HG03520 (cell line): ENCODE results near the gene KIAA0753.
"Not testable (repeated sequence)": the region's sequence is repeated elsewhere in the genome, so short reads cannot be mapped to it uniquely, and the experiment has no call there.

Experiments used
- ATAC-seq: cut with Tn5 transposase; IDR thresholded peaks from one replicate; pipeline ENCODE4 v1.9.1; 2021; ENCODE audit warnings: mild to moderate bottlenecking, moderate library complexity; ENCODE audit not compliant: unreplicated experiment

KIAA0753 gene

DNA sequence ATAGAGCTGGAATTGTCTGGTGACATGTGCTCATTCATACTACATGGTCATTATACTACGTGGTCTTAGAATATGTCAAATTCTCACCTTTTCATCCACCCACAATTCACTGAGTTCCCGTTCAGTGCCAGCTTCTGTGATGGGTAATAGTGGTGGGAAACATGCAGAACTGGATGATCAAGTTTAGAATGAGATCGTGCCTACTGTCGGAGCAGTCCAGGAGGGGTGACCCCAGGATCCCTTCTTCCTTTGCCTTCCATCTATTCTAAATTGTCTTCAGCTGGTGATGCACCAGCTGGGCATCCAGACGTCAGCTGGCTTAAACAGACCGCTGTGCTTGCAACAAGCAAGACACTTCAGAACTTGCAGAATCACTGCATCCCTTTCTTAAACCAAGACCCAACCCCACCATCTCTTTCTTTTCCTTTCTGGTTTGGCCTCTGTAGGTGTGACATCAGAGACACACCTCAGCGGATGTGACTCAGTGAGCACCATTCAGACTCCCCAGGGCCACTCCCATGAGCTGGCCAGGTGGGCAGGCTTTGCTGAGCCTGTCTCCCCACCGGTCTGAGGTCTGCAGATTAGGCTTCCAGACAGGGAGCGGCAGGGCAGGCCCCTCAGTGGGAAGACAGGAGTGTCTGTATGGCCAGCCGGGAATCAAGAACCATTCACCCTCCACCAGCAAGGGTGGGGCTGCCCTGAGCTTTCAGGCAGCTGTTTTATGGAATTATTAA lies 29.1 kb upstream of the KIAA0753 start:
- no peak for ATAC-seq

- ATAC-seq: no peak
Observed at GRCh38 chr17:6668727-6669425, 28.4 kb upstream of the KIAA0753 start.

- no peak for ATAC-seq
Observed at GRCh38 chr17:6668219-6668618, 27.7 kb upstream of the KIAA0753 start.

DNA sequence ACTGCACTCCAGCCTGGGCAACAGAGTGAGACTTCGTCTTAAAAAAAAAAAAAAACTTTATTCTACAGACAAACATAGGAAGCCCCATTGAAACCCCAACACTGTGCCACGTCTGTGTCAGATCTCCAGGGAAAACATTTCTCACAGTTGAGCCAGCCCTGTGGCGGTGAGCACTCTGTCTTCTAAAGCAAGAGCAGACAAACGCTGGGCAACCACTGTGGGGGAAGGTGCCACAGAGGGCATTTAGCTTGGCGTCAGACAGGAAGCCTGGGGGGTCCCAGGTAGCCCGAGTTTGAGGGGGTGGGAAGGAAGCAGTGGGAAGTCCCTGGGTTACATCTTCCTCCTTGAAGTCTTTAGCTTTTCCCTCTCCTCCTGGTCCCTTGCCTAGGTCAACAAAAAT lies 27.0 kb upstream of the KIAA0753 start:
- ATAC-seq: no peak

GRCh38 chr17:6666557-6666956 lies 26.0 kb upstream of the KIAA0753 start:
- no peak for ATAC-seq

DNA sequence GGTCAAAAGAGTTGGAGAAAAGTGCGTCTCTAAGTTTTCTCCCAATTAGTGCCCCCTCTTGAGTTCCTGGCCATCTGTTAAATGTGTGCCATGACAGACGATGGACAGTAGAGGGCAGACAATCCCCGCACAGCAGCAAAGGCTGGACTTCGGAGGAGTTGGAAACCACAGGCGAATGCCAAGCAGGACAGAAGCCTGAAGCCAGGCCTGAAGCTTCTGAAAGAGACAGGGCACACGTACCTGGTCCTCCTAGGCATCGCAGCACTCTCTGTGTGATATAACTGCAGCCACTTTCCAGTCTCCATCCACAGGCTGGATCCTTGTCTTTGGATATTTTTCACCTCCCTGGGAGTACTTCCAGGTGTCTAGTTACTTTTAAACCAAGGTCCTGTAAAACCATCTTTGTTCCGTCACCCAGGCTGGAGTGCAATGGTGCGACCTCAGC lies 25.6 kb upstream of the KIAA0753 start:
- no peak for ATAC-seq

GRCh38 chr17:6663200-6663599 lies 22.7 kb upstream of the KIAA0753 start:
- not testable (repeated sequence) for ATAC-seq

- ATAC-seq: no peak
Observed at GRCh38 chr17:6661464-6661848, 20.9 kb upstream of the KIAA0753 start.

DNA sequence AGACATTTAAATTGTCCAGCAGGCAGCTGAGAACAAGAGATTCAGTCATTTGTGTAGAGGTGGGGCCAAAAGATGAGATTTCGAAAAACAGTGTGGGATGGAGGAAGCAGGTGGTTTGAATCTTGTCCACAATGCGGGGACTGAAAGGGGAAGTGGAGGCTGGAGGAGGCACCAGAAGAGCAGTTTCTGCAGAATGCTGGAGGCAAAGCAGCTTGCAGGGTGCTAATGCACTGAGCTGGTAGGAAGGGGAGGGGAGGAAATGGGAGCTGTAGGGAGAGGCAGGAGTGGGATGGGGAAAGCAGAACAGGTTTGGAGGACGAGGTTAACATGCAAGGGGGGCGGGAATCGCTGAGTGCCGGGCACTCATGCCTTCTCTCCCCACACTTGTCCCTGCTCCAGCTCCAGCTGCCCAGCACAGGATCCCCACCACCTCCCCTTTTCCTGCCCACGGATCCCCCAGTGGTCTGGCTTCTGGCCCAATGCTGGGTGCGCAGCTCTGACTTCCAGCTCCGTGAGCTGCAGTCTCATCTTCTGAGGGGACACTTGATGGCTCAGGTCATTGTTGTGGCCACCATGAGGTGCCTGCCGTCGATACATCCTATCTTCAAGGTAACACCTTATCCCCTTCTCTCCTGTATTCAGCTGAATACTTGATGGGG lies 20.4 kb upstream of the KIAA0753 start:
- peak; percentile 65 for ATAC-seq

DNA sequence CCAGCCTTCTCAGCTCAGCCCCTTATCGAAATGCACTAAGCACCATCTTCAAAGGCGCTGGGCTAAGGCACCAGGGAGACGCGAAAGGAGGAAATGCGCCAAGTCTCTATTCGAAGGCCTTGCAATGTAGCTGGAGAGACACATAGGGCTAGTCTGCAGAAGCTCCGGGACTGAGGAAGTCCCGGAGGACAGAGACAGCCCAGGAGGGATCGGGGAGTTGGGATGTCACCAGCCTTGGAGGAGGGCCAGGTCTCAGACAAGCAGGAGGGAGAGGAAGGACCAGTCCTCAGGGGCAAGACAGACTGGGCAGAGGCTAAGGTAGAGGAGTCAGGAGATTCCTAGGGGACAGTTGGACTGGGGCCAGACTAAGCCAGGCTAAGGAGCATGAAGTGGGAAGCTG lies 19.6 kb upstream of the KIAA0753 start:
- no peak for ATAC-seq

- not testable (repeated sequence) for ATAC-seq
Observed at GRCh38 chr17:6658411-6658810, 17.9 kb upstream of the KIAA0753 start.

- ATAC-seq: no peak
Observed at GRCh38 chr17:6657633-6658287, 17.2 kb upstream of the KIAA0753 start.

DNA sequence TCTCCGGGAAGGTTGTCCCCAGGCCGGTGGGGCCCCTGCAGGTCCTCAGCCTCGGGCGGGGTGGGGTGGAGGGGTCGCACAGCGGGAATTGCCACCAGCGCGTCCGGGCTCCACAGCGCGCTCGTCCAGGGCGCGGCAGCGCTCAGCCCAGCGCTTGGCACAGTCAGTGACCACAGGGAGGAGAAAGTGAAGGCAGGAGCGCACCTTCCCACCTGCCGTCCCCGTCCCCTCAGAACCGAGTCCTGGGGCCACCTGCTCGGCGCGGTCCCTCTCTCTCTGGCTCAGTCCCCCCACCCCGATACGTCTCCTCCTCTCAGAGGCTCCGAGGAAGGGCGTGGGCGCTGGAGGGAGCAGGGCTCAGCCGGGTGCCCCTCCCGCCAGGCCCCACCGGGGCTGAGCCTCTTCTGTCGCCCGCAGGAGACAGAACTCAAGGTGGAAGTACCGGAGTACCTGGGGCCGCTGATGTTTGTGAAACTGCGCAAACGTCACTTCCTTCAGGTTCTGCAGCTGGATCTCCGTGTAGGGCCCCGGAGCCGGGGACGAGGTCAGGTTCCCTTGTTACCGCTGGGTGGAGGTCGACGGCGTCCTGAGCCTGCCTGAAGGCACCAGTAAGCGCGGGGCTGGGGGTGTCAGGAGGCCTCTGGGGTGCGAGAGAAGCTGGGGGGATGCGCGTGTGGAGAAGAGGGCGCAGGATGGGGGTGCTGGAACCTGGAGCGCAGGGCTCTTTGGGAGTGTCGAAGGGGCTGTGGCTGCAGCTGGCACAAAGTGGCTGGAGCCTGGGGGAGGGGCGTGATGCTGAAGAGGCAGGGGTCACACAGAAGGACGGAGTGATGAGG lies 16.5 kb upstream of the KIAA0753 start:
- ATAC-seq: not testable (repeated sequence)

DNA sequence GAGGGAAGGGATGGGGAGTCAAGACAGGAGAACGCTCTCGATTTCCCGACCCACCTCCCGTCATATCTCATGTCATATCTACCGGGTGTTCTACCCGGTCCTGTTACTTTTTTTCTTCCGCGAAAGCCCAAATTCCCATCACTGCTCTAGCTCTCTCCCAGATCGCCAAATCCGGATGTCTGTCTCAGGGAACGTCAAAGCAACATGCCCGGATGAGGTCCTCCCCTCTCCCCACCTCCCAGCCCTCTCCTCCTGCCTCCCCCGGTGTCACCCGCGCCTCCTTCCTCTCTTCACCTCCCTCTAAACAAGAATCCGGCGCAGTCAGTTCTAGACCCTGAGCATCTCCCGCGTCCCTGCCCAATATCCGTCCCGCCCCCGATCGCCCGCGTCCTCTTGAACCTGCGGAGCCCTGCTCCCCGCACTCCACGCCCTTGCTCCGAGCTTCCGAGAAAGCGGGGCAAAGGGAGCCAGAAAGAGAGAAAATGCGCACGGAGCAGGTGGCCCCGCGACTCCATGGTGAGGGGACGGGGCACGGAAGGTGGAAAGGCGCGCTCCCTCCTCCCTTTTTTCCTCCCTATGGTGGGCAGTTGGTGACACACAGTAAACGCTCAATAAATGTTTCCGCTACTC lies 15.3 kb upstream of the KIAA0753 start:
- not testable (repeated sequence) for ATAC-seq

- ATAC-seq: no peak
Observed at GRCh38 chr17:6654841-6655731, 14.6 kb upstream of the KIAA0753 start.

DNA sequence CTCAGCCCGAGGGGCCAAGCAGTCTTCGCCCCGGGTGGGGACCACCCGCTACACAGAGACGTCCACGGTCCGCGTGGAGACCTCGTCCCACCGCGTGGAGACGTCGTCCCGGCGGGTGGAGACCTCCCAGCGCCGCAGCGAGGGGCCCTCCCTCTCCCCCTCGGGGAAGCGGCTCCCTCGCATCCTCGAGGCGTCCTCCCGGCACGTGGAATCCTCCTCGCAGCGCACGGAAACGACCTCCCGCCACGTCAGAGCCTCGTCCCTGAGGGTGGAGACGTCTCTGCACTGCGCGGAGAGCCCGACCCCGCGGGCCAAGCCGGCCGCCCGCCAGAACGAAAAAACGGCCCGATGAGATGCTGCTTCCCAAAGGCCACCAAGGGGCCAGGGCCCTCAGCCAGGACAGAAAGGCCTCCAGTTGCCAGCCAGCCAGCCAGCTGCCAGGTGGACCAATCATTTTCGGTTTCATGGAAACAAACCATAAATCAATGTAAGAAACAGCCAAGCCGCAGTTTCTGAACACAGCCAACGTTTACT lies 11.5 kb upstream of the KIAA0753 start:
- ATAC-seq: no peak

GRCh38 chr17:6651354-6651918 lies 10.9 kb upstream of the KIAA0753 start, which contains the start of the genes C17orf100 and MED31:
C17orf100 (plus strand) TSS chr17:6651762; CDS start chr17:6651914, 152 bp downstream.
MED31 (minus strand) TSS chr17:6651605; CDS start chr17:6651528, 77 bp downstream.
- peak; percentile 85 for ATAC-seq

DNA sequence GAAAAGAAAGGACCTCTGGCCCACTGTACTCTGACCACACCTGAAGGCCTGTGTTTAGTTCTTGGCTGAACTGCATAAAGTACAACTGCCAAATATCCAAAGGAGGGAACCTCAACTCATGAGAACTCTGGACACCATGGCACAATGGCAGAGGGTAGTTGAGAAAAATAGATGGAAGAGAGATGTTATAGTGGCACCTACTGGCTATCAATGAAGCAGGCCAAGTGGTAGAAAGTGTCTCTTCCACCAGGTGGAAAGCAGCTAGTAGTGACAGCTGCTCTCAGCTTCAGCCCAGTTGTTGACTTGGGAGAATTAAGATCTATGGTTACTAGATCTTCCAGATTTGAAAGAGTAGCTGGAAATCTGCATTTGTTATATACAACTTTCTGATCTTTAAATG lies 7.7 kb upstream of the KIAA0753 start:
- no peak for ATAC-seq
